ENCODE data around the gene MAPT.
"Not testable (repeated sequence)": the region's sequence is repeated elsewhere in the genome, so short reads cannot be mapped to it uniquely, and the experiment has no call there.

Gene MAPT

GRCh38 chr17:45913030-45913429 is 18.7 kb downstream of the MAPT start:
- H3K4me1 Mint-ChIP-seq (ENCODE audit: low read depth); DNase-seq (ENCODE audit: low spot score); H3K9me3 Mint-ChIP-seq; H3K36me3 Mint-ChIP-seq (ENCODE audit: low read depth); H3K27ac Mint-ChIP-seq; H3K4me3 Mint-ChIP-seq: not testable (repeated sequence)
- H3K27me3 Mint-ChIP-seq (ENCODE audit: low read depth): peaks cover 13% of the 10 kb centered on the region

GRCh38 chr17:45914047-45914717 is 19.8 kb downstream of the MAPT start:
- Mint-ChIP-seq H3K27ac (no peak overlapping the region), H3K27me3 (ENCODE audit: low read depth) (peaks cover 13% of the 10 kb centered on the region), H3K9me3 (peaks cover 4% of the 10 kb centered on the region), H3K36me3 (ENCODE audit: low read depth) (no peaks in the 10 kb centered on the region), H3K4me1 (ENCODE audit: low read depth) (no peaks in the 10 kb centered on the region), H3K4me3 (no peak overlapping the region)
- no peak for DNase-seq (ENCODE audit: low spot score)

- H3K27me3 Mint-ChIP-seq (ENCODE audit: low read depth): peaks cover 13% of the 10 kb centered on the region
- H3K36me3 Mint-ChIP-seq (ENCODE audit: low read depth): no peaks in the 10 kb centered on the region
- H3K9me3 Mint-ChIP-seq: peaks cover 4% of the 10 kb centered on the region
- no peak overlapping the region for H3K4me3 Mint-ChIP-seq
- no peak overlapping the region for H3K27ac Mint-ChIP-seq
- DNase-seq (ENCODE audit: low spot score): no peak
- H3K4me1 Mint-ChIP-seq (ENCODE audit: low read depth): no peaks in the 10 kb centered on the region
Measured at GRCh38 chr17:45915263-45915662, 20.9 kb downstream of the MAPT start.

- Mint-ChIP-seq H3K36me3 (ENCODE audit: low read depth) (no peaks in the 10 kb centered on the region), H3K27me3 (ENCODE audit: low read depth) (peaks cover 11% of the 10 kb centered on the region), H3K27ac (no peak overlapping the region), H3K9me3 (peaks cover 3% of the 10 kb centered on the region), H3K4me3 (no peak overlapping the region), H3K4me1 (ENCODE audit: low read depth) (no peaks in the 10 kb centered on the region)
- DNase-seq (ENCODE audit: low spot score): no peak
Measured at GRCh38 chr17:45917081-45917480, 22.7 kb downstream of the MAPT start.

GRCh38 chr17:45918241-45918745 is 23.9 kb downstream of the MAPT start:
- no peak overlapping the region for H3K27ac Mint-ChIP-seq
- no peaks in the 10 kb centered on the region for H3K36me3 Mint-ChIP-seq (ENCODE audit: low read depth)
- H3K4me1 Mint-ChIP-seq (ENCODE audit: low read depth): no peaks in the 10 kb centered on the region
- no peak for DNase-seq (ENCODE audit: low spot score)
- H3K9me3 Mint-ChIP-seq: no peaks in the 10 kb centered on the region
- no peak overlapping the region for H3K4me3 Mint-ChIP-seq
- peaks cover 12% of the 10 kb centered on the region for H3K27me3 Mint-ChIP-seq (ENCODE audit: low read depth)

- no peak for DNase-seq (ENCODE audit: low spot score)
- H3K4me1 Mint-ChIP-seq (ENCODE audit: low read depth): no peaks in the 10 kb centered on the region
- no peak overlapping the region for H3K4me3 Mint-ChIP-seq
- no peaks in the 10 kb centered on the region for H3K9me3 Mint-ChIP-seq
- peaks cover 12% of the 10 kb centered on the region for H3K27me3 Mint-ChIP-seq (ENCODE audit: low read depth)
- H3K36me3 Mint-ChIP-seq (ENCODE audit: low read depth): no peaks in the 10 kb centered on the region
- no peak overlapping the region for H3K27ac Mint-ChIP-seq
Measured at GRCh38 chr17:45919136-45919535, 24.8 kb downstream of the MAPT start.

GRCh38 chr17:45920083-45920482 is 25.7 kb downstream of the MAPT start:
- Mint-ChIP-seq H3K9me3 (no peaks in the 10 kb centered on the region), H3K4me3 (no peak overlapping the region), H3K4me1 (ENCODE audit: low read depth) (no peaks in the 10 kb centered on the region), H3K27me3 (ENCODE audit: low read depth) (peaks cover 10% of the 10 kb centered on the region), H3K27ac (no peak overlapping the region), H3K36me3 (ENCODE audit: low read depth) (no peaks in the 10 kb centered on the region)
- no peak for DNase-seq (ENCODE audit: low spot score)

- H3K27ac Mint-ChIP-seq: no peak overlapping the region
- no peaks in the 10 kb centered on the region for H3K4me1 Mint-ChIP-seq (ENCODE audit: low read depth)
- no peak for DNase-seq (ENCODE audit: low spot score)
- no peak overlapping the region for H3K4me3 Mint-ChIP-seq
- H3K36me3 Mint-ChIP-seq (ENCODE audit: low read depth): no peaks in the 10 kb centered on the region
- peaks cover 7% of the 10 kb centered on the region for H3K27me3 Mint-ChIP-seq (ENCODE audit: low read depth)
- H3K9me3 Mint-ChIP-seq: no peaks in the 10 kb centered on the region
Measured at GRCh38 chr17:45923511-45924268, 29.3 kb downstream of the MAPT start.

GRCh38 chr17:45924332-45924820 is 30.0 kb downstream of the MAPT start:
- no peak for DNase-seq (ENCODE audit: low spot score)
- H3K36me3 Mint-ChIP-seq (ENCODE audit: low read depth): no peaks in the 10 kb centered on the region
- H3K4me3 Mint-ChIP-seq: no peak overlapping the region
- H3K4me1 Mint-ChIP-seq (ENCODE audit: low read depth): no peaks in the 10 kb centered on the region
- H3K27ac Mint-ChIP-seq: no peak overlapping the region
- H3K9me3 Mint-ChIP-seq: no peaks in the 10 kb centered on the region
- peaks cover 8% of the 10 kb centered on the region for H3K27me3 Mint-ChIP-seq (ENCODE audit: low read depth)

GRCh38 chr17:45925311-45925710 is 31.0 kb downstream of the MAPT start:
- DNase-seq (ENCODE audit: low spot score): no peak
- Mint-ChIP-seq H3K27ac (no peak overlapping the region), H3K4me1 (ENCODE audit: low read depth) (no peaks in the 10 kb centered on the region), H3K27me3 (ENCODE audit: low read depth) (peaks cover 14% of the 10 kb centered on the region), H3K36me3 (ENCODE audit: low read depth) (no peaks in the 10 kb centered on the region), H3K4me3 (no peak overlapping the region), H3K9me3 (no peaks in the 10 kb centered on the region)

- peaks cover 20% of the 10 kb centered on the region for H3K27me3 Mint-ChIP-seq (ENCODE audit: low read depth)
- no peak overlapping the region for H3K4me3 Mint-ChIP-seq
- no peak overlapping the region for H3K27ac Mint-ChIP-seq
- H3K4me1 Mint-ChIP-seq (ENCODE audit: low read depth): no peaks in the 10 kb centered on the region
- no peak for DNase-seq (ENCODE audit: low spot score)
- H3K36me3 Mint-ChIP-seq (ENCODE audit: low read depth): no peaks in the 10 kb centered on the region
- no peaks in the 10 kb centered on the region for H3K9me3 Mint-ChIP-seq
Measured at GRCh38 chr17:45927247-45927646, 32.9 kb downstream of the MAPT start.

GRCh38 chr17:45929344-45929743 is 35.0 kb downstream of the MAPT start:
- no peaks in the 10 kb centered on the region for H3K9me3 Mint-ChIP-seq
- no peak overlapping the region for H3K4me3 Mint-ChIP-seq
- no peaks in the 10 kb centered on the region for H3K4me1 Mint-ChIP-seq (ENCODE audit: low read depth)
- peaks cover 24% of the 10 kb centered on the region for H3K27me3 Mint-ChIP-seq (ENCODE audit: low read depth)
- DNase-seq (ENCODE audit: low spot score): no peak
- H3K27ac Mint-ChIP-seq: no peak overlapping the region
- no peaks in the 10 kb centered on the region for H3K36me3 Mint-ChIP-seq (ENCODE audit: low read depth)

- H3K36me3 Mint-ChIP-seq (ENCODE audit: low read depth): no peaks in the 10 kb centered on the region
- no peaks in the 10 kb centered on the region for H3K4me1 Mint-ChIP-seq (ENCODE audit: low read depth)
- H3K27me3 Mint-ChIP-seq (ENCODE audit: low read depth): peaks cover 25% of the 10 kb centered on the region
- H3K4me3 Mint-ChIP-seq: no peak overlapping the region
- no peaks in the 10 kb centered on the region for H3K9me3 Mint-ChIP-seq
- no peak overlapping the region for H3K27ac Mint-ChIP-seq
- DNase-seq (ENCODE audit: low spot score): no peak
Measured at GRCh38 chr17:45930420-45930951, 36.1 kb downstream of the MAPT start.

- Mint-ChIP-seq H3K4me3 (no peak overlapping the region), H3K36me3 (ENCODE audit: low read depth) (no peaks in the 10 kb centered on the region), H3K27ac (no peak overlapping the region), H3K9me3 (no peaks in the 10 kb centered on the region), H3K4me1 (ENCODE audit: low read depth) (no peaks in the 10 kb centered on the region), H3K27me3 (ENCODE audit: low read depth) (peaks cover 29% of the 10 kb centered on the region)
- DNase-seq (ENCODE audit: low spot score): no peak
Measured at GRCh38 chr17:45931677-45932076, 37.3 kb downstream of the MAPT start.

Measured in T-helper 2 cell treated with Interferon-gamma antibody and Interleukin-4, amounts not matched to agents 5 μg/mL and 100 μg/mL, for 36 hours (primary cell).